HG02571 (cell line): Measurements from ENCODE around the gene SPATC1L.
"Not testable (repeated sequence)": the region's sequence is repeated elsewhere in the genome, so short reads cannot be mapped to it uniquely, and the experiment has no call there.

Source experiments
- ATAC-seq: cut with Tn5 transposase; IDR thresholded peaks from one replicate; pipeline ENCODE4 v1.9.1; 2021; ENCODE audit warnings: mild to moderate bottlenecking, moderate library complexity; ENCODE audit not compliant: unreplicated experiment

Gene SPATC1L

DNA sequence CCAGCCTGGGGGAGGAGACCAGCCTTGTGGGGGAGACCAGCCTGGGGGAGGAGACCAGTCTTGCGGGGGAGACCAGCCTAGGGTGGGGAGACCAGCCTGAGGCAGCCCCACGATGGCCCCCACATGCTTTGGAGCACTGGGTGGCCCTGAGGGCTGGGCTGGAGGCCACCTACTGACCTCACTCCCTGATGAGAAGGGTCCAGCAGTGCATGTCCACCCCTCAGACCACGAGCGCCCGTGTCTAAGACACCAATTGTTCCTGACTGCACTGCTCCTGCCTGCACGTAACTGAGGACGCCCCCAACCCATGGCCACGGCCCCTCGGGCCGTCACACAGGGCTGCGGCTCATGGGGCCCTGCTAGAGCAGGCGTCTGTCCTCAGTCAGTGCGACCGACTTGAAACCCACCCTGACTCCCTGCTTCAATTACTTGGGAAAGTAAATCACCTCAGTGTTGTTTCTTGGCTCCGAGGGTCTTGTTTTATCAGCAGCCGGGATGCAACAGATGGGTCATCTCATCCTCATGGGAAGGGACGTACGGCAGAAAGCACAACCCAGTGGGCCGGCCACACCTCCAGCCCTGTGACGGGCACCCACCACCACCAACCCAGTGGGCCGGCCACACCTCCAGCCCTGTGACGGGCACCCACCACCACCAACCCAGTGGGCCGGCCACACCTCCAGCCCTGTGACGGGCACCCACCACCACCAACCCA is at the start of gene SPATC1L:
Gene SPATC1L, minus strand, starts transcription at position 550 of the 715 bp plus-strand sequence. CDS start 1,643 bp downstream, outside the sequence.
- ATAC-seq, result no peak

- ATAC-seq, result no peak
Observed at GRCh38 chr21:46229923-46230260, 45.6 kb upstream of the SPATC1L start.

- peak; percentile 15 for ATAC-seq
Observed at GRCh38 chr21:46229133-46229922, 45.1 kb upstream of the SPATC1L start.

DNA sequence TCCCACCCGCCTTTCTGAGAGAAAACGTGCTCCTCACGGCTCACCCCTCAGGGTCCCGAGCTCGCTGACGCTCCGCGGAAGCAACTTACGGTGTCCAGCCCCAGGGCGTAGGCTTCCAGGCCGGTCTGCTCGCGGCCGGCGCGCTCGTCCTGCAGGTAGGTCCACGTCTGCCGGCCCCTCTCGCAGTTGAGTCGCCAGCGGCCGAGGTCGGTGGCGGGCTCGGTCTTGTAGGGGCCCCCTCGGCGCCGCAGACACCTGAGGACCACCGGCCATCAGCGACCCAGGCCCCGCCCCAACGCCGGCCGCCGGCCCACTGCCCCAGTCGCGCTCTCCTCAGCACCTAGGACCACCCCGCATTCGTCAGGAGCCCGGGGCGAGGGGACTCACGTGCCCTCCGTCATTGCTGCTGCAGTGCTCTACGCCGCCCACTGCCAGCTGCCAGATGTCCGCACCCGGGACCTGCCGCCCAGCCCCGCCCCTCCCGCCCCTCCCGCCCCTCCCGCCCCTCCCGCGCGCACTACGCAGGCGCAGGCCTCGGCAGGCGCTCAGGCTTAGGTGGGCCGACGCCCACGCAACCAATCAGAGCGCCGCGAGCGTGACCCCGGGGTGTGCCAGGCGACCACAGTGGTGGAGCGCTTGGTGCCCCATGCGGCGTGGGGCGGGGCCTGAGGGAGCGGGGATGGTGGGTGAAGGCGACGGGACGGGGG is 44.2 kb upstream of the SPATC1L start, which contains the start of gene LSS:
Gene LSS, minus strand, starts transcription at position 430 of the 707 bp plus-strand sequence. Its CDS starts 29 bp downstream, at position 401.
- peak; percentile 84 for ATAC-seq

DNA sequence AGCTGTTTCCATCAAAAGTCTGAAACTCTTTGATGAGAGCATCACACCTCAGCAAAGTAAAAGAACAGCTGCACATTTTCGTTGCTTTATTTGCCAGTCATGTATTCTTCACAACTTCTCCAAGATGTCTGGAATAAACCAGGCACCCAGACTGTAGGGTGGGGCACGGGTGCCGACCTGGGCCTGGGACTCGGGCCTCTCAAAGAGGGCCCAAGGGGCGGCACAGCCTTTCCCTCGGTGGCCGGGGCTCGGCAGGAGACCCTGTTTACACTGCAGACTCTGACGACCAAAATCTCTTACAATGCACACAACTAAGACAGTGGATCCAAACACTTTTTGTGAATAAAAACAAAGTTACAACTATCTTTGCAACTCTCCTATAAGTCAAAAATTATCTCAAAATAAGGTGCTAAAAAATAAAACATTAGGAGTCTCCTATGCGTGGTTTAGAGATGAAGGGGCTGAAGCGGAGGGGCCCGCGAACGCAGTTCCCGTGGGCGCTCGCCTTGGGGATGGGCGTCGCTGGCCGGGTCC is 43.6 kb upstream of the SPATC1L start:
- no peak for ATAC-seq

- ATAC-seq, result no peak
Observed at GRCh38 chr21:46226920-46227599, 42.8 kb upstream of the SPATC1L start.

- no peak for ATAC-seq
Observed at GRCh38 chr21:46226146-46226545, 41.9 kb upstream of the SPATC1L start.

GRCh38 chr21:46223661-46224060 is 39.4 kb upstream of the SPATC1L start:
- ATAC-seq, result not testable (repeated sequence)

DNA sequence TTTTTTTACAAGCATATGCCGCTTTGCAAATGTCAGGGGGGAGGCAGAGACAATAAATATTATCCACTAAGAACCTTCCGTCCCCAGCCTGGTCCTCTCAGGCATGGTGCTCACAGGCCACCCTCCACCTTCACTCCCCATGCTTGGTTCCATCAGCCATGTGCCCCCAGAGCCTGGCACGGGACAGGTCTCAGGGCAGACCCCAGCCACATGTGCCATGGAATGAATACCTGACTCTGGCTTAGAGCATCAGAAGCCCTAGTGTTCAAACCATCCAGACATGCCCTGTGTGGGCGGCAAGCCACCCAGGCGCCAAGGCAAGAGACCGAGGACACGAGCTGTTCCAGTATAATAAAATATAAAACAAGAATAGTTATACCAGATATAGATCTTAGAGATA is 39.0 kb upstream of the SPATC1L start:
- ATAC-seq, result no peak

DNA sequence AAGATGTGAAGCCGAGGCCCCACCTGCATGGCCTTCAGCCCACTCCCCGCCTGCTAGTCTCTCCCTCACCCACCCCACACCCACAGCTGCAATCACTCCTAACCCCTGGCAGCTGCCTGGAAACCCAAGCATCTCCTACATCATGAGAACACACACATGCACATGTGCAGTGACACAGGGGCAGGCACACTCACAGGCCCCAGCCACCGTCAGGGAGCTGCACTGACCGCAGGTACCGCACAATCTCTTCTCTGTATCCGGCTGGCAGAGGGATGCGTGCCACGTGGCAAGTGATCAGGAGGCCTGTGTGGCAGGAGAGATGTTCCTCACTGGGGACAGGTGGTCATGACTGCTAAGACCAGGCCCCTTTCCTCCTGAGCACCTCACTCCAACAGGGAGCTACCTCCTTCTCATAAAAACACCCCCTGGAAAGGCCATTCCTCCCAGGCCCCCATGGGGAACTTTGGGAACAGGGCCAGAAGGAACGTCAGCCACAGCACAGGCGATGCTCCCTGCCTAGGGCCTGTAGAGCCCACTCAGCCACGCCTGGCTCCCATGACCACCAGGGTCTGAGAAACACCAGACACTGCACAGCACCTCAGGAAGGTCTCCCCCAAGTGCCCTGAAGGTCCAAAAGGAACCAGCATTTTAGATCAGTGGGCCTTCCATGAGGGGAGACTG is 38.3 kb upstream of the SPATC1L start:
- ATAC-seq, result no peak

GRCh38 chr21:46221664-46222435 is 37.6 kb upstream of the SPATC1L start:
- no peak for ATAC-seq

DNA sequence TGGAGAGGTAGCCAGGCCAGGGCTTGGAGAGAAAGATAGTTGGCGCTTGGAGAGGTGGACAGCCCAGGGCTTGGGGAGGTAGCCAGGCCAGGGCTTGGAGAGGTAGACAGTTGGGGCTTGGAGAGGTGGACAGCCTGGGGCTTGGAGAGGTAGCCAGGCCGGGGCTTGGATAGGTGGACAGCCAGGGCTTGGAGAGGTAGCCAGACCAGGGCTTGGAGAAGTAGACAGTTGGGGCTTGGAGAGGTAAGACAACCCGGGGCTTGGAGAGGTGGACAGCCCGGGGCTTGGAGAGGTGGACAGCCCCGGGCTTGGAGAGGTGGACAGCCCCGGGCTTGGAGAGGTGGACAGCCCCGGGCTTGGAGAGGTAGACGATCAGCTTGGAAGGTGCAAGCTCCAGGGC is 36.6 kb upstream of the SPATC1L start:
- ATAC-seq, result no peak

DNA sequence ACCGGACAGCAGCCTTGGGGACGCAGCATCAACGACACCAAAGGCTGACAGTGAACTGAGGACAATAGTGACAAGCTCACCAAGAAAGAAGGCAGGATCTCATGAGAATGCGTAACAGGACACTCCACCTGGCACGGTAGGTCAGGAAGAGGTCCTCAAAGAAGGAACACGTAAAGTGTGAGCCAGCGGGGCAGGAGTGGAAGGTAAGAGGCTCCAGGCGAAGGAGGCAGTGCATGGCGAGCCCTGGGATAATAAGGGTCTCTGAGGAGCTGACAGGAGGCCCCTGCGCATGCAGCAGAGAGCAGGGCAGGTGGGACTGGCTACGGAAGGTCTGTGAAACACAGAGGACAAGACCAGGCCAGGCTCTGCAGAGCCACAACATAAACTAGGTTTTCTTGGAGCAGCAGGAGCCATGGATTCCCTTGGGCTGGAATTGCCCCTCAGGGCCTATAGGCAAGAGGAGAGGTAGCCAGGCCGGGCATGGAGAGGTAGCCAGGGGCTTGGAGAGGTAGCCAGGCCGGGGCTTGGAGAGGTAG is 36.1 kb upstream of the SPATC1L start:
- ATAC-seq, result no peak

DNA sequence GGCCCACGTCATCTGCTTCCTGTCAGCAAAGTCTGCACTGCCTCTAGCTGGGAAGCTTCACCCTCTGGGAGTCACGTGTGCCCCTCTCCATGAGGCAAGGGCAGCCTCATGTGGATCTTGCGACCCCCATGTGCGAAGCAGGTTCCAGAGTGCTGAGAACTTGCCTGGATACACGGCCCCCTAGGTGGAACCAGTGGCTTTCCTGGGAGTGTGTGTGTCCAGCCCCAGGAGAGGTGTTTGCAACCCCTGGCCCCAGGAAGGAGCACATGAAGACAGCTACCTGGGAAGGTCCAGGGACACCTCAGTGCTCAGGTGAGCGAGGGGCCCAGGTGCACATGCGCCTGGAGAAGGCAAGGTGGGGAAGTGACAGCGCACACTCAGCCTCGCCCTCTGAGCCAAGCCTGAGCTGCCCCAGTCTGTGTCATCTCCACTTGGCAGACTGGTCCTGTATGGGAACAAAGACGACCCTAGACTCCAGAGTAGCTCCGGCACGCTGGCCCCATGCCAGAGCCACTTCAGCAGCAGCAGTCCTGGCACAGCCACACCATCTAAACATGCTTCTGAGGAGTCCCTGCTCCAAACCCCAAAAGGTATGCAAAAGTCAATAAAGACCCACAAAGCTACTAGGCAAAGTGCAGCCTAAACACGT is 35.5 kb upstream of the SPATC1L start:
- ATAC-seq, result no peak

- no peak for ATAC-seq
Observed at GRCh38 chr21:46218906-46219590, 34.8 kb upstream of the SPATC1L start.

GRCh38 chr21:46217511-46218196 is 33.4 kb upstream of the SPATC1L start:
- ATAC-seq, result no peak

DNA sequence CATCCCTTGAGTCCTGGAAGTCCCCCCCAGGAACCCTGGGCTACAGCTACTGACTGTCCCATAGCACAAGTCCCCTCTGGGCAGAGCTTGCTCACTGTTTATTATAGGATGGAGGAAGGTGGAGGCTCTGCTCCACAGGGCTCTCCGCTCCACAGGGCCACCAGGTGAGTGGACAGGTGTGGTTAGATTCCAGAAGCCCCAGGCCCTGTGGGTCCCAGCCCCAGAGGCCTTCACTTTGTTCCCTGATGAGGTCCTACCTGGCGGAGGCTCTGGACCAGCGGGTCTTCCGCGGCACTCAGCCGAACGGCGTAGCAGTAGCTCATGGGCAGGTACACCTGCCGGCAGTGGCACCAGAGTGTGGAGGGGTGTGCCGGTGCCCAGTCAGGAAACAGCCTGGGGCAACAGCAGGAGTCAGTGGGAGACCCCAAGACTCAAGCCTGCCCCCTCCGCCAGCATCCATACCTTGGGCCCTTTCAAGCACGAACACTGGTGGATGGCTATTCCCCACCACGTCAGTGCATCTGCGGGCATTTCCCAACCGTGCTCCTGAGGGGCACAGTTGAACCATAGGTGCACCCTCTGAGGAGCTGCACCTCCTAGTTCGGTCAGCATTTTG is 32.0 kb upstream of the SPATC1L start:
- ATAC-seq, result no peak
